HG02870 (cell line): Measurements from ENCODE around the gene VARS2.
"Not testable (repeated sequence)": the region's sequence is repeated elsewhere in the genome, so short reads cannot be mapped to it uniquely, and the experiment has no call there.

Experiments used
- ATAC-seq: cut with Tn5 transposase; IDR thresholded peaks from one replicate; pipeline ENCODE4 v1.9.1; 2021; ENCODE audit warnings: mild to moderate bottlenecking, moderate library complexity; ENCODE audit not compliant: unreplicated experiment

VARS2 gene

DNA sequence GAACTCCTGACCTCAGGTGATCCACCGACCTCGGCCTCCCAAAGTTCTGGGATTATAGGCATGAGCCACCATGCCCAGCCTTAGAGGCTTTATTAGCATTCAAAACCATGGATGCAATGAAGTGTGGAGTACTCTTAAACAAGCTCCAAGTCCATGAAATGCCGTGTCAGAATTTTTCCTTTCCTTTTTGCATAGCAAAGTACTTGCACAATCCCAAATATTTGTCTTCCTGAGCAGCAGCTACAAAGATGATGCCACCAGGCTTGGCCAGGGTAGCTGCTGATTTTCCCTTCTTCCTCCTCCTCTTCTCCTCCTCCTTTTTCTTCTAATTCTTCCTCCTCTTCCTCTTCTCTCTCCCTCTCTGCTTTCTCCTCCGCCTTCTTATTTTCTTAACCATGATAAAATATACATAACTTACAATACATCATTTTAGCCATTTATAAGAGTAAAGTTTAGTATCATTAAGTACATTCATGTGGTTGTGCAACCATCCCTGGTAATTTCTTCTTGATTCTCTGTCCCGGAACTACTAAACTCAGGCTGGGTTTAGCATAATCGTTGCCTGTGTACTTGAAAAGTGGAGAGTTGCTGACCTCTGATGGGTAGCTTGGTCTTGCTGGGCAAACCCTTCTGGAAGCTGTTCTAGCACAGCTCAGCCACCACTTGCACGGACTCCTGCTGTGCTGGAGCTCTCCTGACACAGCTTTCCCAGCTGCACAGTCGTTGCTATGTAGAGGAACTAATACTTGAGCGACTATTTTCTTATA lies 47.1 kb downstream of the VARS2 start:
- ATAC-seq = no peak

GRCh38 chr6:30962716-30963115 lies 48.7 kb downstream of the VARS2 start:
- no peak for ATAC-seq

DNA sequence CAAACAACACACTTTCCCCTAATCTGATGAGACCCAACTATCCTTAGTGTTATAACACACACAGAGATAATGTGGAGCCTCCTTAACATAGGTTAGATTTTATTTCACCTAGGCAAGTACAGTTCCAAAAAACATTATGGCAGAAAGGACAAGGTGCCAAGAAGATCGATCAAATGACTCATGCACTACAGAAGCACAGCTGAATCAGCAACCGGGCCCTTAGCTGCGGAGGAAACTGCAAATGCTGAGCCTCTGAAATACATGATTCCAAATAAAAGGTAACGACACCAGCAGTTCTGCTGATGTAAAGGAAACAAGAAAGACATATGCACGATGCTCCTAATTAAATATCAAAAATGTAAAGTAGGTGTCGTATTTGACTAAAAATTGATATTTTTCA lies 49.6 kb downstream of the VARS2 start:
- ATAC-seq = no peak

GRCh38 chr6:30964075-30964474 lies 50.0 kb downstream of the VARS2 start:
- no peak for ATAC-seq

DNA sequence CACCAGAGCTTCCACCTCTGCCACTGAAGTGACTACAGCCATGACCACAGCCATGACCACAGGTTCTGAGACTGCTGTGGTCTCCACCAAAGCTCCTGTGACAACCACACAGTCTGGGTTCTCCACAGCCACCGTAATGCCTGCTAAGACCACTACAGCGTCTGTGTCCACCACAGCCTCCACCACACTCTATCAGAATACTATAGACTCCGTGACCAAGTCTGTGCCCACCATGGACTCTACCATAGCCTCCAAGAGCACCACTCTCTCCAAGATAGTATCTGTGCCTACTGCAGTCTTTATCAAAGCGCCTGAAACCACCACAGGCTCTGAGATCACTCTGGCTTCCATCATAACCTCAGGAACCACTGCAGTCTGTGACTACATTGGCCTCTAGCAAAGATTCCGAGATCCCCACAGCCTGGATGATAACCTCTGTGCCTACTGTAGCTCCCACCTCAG lies 51.1 kb downstream of the VARS2 start:
- ATAC-seq = no peak

DNA sequence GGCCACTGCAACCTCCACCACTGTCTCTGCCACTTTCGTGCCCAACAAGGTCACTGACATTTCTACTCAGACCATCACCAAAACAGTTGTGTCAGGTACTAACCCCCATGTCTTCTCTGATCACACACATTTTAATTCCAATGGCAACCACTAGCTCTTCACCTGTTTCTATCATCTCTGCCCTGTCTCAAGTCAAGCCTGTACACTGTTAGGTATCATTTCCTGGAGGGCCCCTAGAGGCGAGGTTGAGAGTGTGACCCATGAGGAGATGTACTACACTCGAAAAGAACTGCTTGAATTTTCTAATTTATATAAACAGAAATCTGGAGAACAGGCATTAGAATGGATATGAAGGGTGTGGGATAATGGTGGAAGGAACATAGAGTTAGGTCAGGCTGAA lies 52.1 kb downstream of the VARS2 start:
- no peak for ATAC-seq

DNA sequence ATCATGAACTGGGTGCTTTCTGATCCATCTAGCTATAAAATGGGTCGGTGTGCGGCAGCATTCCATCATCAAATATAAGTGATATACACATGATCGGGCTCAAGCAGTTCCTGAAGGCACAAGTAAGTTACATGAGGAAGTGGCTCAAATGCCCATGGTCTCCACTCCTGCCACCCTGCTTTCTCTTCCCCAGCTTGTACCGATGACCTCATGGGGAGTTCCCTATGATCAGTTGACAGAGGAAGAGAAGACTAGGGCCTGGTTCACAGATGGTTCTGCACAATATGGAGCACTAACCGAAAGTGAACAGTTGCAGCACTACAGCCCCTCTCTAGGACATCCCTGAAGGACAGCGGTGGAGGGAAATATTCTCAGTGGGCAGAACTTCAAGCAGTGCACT lies 55.1 kb downstream of the VARS2 start:
- ATAC-seq = not testable (repeated sequence)

DNA sequence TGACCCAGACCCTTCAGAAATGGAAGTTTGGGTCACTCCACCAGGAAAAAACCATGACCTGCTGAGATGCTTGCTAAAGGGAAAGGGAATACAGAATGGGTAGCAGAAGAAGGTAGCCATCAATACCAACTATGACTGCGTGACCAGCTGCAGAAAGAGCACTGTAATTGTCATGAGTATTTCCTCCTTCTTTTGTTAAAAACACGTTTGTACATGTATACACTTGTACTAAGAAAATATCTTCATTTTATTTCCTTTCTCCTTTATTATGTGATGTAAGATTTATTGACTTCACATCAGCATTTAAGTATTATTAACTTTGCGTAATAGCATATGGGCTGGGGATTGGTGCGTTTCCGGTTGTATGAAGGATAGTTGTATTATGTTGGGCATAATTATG lies 56.9 kb downstream of the VARS2 start:
- no peak for ATAC-seq

GRCh38 chr6:30972816-30973215 lies 58.8 kb downstream of the VARS2 start:
- no peak for ATAC-seq

DNA sequence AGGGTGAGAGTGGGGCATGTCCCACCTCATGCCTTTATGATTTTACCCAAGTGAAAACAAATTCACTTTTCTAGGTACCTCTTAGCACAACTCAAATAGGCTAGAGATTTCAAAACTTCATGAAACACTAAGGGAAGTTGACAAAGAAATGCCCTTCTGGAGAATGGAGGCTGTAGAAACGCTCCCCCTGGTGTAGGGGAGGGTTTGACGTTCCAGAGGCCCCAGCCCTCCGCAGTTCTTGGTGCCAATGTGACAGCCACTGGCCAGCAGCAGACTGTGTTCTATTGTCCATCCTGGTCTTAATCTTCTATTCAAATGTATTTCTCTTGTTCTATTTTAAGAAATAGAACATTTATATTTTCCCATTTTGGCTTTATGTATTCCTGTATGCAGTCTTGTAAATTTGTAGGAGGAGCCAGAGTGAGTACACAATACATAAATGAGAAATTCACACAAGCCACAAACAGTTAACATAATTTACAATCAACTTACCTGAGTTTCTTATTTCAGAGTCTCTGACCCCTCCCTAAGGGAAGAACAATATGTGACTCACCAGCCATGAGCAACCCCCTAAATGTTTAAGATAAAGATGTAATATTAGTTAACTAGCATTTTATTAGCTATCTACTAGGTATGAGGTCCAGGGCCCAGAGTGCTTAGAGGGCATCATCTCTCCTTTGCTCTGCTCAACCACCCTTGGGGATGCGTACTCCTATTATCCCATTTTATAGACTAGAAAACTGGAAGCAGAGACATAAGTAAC lies 60.6 kb downstream of the VARS2 start:
- no peak for ATAC-seq
